HG03060 (cell line): Measurements from ENCODE around the gene TEF.
A peak's percentile ranks its signal among the peaks of the same experiment; 100 is the strongest.
"Not testable (repeated sequence)": the region's sequence is repeated elsewhere in the genome, so short reads cannot be mapped to it uniquely, and the experiment has no call there.

Source experiments
- ATAC-seq: cut with Tn5 transposase; IDR thresholded peaks from one replicate; pipeline ENCODE4 v1.9.1; 2021; ENCODE audit warnings: low read depth, moderate number of reproducible peaks; ENCODE audit not compliant: unreplicated experiment

TEF gene

GRCh38 chr22:41377846-41378245 is 3.9 kb upstream of the TEF start:
- no peak for ATAC-seq

GRCh38 chr22:41380993-41381328 is 781 bp upstream of the TEF start:
- peak; percentile 10 for ATAC-seq

GRCh38 chr22:41382098-41382578 is 396 bp downstream of the TEF start:
- no peak for ATAC-seq

GRCh38 chr22:41382610-41383009 is 868 bp downstream of the TEF start:
- no peak for ATAC-seq

GRCh38 chr22:41383085-41383484 is 1.3 kb downstream of the TEF start:
- no peak for ATAC-seq

- no peak for ATAC-seq
Measured at GRCh38 chr22:41384128-41384527, 2.4 kb downstream of the TEF start.

- no peak for ATAC-seq
Measured at GRCh38 chr22:41387341-41387740, 5.6 kb downstream of the TEF start.

- no peak for ATAC-seq
Measured at GRCh38 chr22:41394012-41394356, 12.2 kb downstream of the TEF start.

- ATAC-seq, result no peak
Measured at GRCh38 chr22:41395531-41396240, 13.9 kb downstream of the TEF start.

- ATAC-seq, result no peak
Measured at GRCh38 chr22:41397143-41397811, 15.5 kb downstream of the TEF start.

GRCh38 chr22:41398921-41399320 is 17.2 kb downstream of the TEF start:
- ATAC-seq, result no peak

- ATAC-seq, result no peak
Measured at GRCh38 chr22:41401781-41402648, 20.3 kb downstream of the TEF start.

GRCh38 chr22:41402851-41403250 is 21.1 kb downstream of the TEF start:
- not testable (repeated sequence) for ATAC-seq

- no peak for ATAC-seq
Measured at GRCh38 chr22:41403532-41404318, 22.0 kb downstream of the TEF start.

- ATAC-seq, result no peak
Measured at GRCh38 chr22:41405588-41405987, 23.8 kb downstream of the TEF start.

GRCh38 chr22:41406410-41406809 is 24.7 kb downstream of the TEF start:
- ATAC-seq, result no peak

- ATAC-seq, result no peak
Measured at GRCh38 chr22:41407433-41407832, 25.7 kb downstream of the TEF start.

GRCh38 chr22:41408665-41409064 is 26.9 kb downstream of the TEF start:
- no peak for ATAC-seq

- no peak for ATAC-seq
Measured at GRCh38 chr22:41410311-41410751, 28.6 kb downstream of the TEF start.

- no peak for ATAC-seq
Measured at GRCh38 chr22:41411021-41411851, 29.5 kb downstream of the TEF start.
